NCI-H2171 (cell line): ENCODE results near the gene TLCD3A.
"Not testable (repeated sequence)": the region's sequence is repeated elsewhere in the genome, so short reads cannot be mapped to it uniquely, and the experiment has no call there.

Experiments
- DNase-seq: peaks from one replicate; lab custom pipeline; 2025; lab: John Stamatoyannopoulos, UW

The TLCD3A gene

DNA sequence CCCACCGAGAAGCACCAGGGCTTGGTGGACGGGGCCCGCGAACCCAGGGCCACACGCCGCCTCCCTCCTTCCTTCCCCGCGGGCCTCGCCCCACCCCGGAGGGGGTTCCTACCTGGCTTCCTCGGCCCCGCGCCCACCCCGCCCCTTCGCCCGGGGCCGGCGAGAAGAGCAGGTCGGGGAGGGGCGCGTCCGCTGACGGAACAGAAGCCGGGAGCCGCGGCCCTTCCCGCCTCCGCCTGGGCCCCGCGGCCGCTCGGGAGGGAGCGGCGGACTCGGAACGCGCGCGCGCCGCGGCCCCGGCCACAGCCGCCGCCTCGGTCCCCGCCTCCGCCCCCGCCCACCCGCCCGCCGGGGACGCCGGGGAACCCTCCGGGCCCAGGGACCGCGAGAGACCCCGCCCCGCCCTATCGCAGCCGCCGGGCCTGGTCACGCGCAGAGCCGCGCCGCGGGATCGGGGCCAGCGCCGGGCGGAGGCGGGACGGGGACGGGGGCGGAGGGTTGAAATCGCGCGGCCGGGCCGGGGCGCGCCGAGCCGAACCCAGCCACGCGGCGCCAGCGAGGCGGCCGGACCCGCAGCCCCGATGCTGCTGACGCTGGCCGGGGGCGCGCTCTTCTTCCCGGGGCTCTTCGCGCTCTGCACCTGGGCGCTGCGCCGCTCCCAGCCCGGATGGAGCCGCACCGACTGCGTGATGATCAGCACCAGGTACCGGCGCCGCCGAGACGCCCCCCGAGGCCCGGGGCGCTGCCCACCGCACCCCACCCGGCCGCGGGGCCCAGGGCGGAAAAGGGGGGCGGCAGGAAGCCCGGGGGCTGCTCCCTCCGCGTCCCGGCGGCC lies at the start of gene TLCD3A:
Gene TLCD3A (plus strand): TSS at position 530 of the 835 bp plus-strand sequence. CDS start 52 bp downstream, at position 582.
- DNase-seq: peak; percentile 52

DNA sequence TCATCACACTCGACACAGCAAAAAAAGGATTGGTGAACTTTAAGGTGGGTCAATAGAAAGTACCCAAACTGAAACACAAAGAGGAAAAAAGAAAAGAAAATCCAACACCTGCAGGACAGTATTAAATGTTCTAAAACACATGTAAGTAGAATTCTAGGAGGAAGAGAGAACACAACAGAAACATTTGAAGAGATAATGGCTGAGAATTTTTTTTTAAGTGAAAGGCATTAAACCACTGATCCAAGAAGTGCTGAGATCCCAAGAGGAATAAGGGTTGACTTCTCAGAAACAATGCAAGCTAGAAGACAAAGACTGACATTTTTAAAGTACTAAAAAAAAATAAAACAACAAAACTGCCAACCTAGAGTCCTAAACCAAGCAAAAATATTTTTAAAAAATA lies 49.4 kb upstream of the TLCD3A start:
- no peak for DNase-seq

DNA sequence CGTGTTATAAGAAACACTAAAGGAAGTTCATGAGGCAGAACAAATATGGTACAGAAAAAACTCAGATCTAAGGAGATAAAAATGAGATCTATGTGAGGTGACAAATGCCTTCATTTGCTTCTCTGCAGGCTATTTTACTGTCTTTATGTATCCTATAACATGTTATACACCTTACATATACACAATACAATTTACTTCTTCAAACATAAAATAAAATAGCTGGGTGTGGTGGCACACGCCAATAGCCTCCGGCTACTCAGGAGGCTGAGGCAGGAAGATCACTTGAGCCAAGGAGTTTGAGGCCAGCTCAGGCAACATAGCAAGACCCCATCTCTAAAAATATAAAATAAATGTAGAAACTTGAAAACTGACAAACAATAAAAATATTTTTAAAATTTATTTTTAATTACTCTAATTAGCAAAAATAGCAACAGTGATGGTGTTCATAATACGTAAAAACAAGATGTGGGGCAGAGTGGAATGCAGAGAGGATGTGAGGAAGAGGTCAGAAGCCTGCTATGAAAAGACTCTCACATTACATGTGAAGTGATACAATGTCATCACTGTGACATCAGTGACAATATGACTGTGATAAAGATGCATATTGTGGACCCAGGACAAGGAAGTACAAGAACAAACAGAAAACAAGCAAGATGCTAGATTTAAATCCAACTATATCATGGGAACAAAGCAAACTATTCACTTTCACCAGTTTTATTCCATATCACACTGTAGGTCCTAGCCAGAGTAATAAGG lies 48.7 kb upstream of the TLCD3A start:
- no peak for DNase-seq

DNA sequence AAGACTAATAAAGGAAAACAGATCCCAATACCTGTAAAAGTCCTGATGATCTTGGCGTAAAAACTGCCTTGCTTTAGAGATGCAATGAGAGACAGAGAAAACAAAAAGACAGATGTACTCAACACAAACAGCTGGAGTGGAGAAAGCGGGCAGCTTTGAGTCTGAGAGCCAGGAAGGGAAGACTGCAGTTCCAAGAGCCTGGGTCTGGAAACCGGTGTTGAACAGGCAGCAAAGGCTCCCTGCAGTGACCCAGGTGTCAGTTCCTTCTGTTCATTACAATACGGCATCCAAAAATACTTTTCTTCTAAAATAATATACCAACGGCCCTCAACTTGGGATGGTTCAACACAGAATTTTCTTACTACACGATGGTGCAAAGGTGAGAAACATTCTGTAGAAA lies 47.4 kb upstream of the TLCD3A start:
- no peak for DNase-seq

DNA sequence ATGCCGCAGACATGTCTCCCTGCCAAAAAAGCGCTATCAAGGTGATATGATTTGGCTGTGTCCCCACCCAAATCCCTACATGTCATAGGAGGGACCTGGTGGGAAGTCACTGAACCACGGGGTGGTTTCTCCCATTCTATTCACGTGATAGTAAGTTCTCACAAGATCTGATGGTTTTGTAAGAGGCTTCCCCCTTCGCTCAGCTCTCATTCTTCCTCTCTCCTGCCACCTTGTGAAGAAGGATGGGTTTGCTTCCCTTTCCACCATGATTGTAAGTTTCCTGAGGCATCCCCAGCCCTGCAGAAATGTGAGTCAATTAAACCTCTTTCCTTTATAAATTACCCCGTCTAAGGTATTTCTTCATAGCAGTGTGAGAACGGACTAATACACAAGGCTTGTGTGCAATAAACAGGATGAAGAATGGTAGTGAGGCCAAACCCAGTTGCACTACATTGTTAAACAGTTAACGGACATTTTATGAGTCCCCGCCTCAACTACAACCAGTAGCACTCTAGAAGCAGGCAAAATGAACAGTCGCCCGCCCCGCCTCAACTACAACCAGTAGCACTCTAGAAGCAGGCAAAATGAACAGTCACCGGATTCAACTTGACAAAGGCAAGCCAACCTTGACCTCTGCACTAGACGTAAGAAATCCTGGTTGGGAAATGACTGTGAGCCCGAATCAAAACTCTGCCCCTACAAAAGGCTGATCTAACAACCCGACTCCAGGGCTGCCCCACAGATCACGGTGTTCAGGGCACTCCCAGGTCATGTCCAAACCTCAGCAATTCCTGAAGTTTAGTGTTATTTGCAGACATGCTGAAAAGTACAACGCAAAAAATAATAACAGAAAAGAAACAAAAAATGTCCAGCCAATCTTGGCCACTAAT lies 44.1 kb upstream of the TLCD3A start:
- no peak for DNase-seq

DNA sequence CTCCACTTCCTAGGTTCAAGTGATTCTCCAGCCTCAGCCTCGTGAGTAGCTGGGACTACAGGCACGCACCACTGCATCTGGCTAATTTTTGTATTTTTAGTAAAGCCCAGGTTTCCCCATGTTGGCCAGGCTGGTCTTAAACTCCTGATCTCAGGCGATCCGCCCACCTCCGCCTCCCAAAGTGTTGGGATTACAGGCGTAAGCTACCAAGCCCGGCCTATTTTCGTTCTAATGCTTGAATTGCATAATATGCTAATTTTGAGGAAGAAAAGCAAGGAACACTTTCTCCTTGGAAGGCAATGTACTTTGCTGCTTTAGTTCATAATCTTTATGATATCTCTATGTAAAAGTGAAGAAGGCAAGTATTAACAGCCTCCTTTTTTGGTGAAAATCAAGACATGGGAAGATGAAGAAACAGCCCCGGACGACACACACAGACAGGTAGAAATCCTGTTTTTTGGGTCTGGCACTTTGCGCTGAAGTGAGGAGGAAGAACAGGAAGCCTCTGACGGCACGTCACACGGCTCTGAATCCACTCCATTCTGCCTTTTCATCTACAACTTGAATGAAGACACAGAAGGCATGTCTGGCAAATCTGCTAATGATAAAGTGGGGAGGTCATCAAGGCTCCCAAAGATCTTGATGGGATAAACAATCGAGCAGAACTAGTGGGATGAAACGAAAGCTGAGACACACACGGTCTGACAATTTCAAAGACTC lies 42.7 kb upstream of the TLCD3A start:
- DNase-seq: no peak

DNA sequence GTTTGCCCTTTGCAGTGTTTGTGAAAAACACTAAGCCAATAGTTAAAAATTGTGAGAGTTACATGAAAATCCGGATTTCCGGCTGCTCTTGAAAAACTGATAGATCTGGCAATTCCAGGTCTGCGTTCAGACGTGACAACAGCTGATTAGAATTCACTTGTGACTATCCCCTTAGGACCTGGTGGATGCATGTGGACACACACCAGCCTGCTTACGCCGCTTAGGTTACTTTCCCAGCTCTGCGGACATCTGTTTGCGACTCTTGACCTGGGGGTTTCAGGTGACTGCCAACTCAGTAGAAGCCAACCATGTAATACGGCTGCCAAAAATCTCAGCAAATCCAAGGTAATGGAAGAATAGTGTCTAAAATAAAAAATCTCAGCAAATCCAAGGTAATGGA lies 42.0 kb upstream of the TLCD3A start:
- no peak for DNase-seq

DNA sequence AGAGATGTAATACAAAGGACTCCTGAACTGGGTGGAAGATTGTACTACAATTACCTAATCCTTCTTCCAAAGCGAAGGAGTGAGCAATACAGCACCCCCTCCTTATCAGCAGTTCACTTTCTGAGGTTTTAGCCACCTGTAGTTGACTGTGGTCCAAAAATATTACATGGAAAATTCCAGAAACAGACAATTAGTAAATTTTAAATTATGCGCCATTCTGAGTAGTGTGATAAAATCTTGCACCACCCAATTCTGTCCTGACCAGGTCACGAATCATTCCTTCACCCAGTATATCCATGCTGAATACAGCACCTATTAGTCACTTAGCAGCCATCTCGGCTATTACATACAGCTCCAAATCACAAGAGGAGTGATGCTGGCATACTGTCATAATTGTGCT lies 41.0 kb upstream of the TLCD3A start:
- no peak for DNase-seq

DNA sequence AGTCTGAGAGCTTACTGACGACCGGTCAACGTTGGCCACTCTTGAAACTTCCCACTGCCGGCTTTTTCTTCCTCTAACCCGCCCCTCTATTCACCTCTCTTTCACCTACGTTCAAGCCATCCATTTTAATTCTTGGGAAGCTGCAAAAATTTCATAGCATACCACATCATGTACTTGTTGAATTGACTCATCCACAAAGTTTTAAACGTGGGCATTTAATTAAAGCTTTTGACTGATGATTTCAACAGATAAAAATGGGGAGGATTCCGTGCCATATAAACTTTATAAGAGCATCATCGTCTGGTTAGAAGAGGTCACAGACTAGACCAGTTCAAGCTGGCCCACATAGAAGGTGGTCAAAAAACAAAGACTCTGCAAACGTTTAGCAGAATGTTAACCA lies 40.3 kb upstream of the TLCD3A start:
- no peak for DNase-seq

DNA sequence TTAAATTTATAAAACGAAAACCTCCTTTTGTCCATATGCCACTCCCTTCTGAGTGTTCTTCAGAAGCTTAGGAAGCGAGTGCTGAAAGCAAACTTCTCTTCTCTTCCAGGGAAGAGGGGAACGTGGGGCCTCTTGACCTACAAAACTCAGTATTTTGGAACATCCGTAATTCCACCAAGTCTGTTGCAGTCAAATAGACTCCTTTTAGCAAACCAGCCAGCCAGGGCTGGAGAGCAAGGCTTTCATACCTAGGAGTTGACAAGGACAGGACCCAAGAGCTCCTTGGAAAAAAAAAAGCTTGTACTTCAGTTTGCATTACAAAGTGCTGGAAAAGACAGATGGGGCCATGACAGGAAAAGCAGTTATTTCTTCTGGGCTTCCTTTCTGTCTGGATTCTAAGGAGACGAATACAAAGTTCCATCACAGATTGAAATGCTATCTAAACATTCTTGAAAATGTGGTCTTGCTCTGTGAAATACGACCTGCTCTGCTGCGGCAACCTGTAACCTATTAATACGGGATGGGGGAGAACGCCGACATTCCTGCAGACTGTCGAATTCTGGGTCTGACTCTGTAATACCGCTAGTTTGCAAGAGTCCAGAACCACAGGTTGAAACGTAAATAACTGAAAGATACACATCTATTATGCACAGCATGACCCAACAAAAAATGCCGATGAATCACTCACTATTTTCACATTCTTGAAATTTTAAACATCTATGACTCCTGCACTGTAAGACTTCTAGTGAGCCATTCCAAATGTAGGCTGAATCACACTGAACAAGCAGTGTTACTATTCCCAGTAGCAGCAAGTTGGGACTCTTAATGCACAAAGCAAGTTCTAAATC lies 38.4 kb upstream of the TLCD3A start:
- no peak for DNase-seq

DNA sequence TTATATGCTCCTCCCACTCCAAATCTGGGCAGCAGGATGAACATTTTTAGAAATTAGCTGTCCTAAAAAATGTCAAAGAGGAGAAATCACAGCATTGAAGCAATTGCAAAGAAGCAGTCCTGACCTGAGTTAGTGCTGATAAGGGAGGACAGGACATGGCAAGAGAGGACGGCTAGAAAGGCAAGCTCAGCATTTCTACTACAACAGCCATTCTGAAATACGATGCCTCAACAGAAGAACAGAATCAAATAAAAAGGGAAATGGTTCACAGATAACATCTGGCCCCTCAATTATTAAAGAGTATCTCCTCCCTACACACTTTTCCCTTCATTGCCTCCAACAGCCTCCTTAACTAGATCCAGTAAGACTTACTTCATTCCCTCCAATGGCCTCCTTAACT lies 36.0 kb upstream of the TLCD3A start:
- DNase-seq: no peak

DNA sequence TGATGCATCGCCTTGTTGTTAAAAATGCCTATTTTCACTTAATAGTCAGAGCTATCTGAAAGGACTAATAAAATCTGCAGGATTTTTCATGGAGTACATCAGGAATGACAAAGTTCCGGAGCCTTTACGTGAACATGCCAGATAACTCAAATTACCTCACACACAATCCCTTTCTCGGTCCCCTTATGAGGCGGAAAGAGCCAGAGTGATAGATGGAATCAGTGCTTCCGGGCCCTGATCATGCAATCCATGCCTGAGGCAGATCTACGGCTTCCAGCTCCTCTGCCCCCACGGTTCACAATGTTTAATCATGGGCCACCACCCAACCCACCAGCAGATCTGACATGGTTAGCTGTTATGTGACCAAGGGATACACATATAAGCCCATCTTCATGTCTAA lies 34.7 kb upstream of the TLCD3A start:
- no peak for DNase-seq

DNA sequence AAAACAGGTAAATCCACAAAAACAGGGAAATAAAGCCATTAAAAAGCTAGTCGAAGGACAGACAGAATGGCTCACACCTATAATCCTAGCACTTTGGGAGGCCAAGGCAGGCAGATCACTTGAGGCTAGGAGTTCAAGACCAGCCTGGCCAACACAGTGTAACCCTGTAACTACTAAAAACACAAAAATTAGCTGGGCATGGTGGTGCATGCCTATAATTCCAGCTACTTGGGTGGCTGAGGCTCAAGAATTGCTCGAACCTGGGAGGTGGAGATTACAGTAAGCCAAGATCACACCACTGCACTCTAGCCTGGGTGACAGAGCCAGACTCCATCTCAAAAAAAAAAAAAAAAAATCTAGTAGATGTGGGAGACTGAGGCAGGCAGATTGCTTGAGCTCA lies 34.3 kb upstream of the TLCD3A start:
- not testable (repeated sequence) for DNase-seq

DNA sequence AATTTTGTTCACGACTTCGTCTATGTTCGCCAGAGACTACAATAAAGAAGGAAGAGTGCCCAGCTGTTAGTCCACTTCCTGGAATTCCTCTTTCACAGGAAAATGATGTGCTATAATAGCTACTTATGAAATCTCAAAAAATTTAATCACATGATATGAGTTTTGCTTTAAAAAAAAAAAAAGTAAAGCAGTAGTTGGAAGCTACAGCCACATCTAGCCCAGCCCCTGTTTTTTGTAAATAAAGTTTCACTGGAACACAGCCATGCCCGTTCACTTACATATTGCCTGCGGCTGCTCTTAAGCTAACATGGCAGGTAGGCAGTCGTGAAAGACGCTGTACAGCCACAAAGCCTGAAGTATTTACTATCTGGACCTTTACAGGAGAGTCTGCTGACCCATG lies 33.1 kb upstream of the TLCD3A start:
- no peak for DNase-seq

DNA sequence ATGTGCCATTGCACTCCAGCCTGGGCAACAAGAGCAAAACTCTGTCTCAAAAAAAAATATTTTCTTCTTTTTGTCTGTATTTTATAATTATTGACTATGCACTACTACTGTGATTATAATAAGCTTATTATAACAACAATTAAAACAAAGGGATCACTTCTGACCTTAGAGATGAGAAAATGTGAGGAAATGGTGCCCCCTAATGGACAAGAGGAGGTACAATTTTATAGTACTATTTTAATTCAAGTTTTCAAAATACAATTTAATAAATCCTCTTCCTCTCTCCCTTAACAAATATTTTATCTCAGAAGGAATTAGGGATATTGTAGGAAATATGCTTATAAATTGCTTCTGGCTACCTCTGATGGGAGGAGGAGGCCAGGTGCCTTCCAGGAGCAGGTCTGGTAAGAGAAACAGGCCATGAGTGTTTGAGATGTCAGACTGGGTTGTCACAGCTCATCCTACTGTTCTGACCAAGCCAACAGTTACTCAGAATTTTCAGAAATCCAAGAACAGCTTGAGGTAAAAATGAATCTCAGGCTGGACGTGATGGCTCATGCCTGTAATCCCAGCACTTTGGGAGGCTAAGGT lies 31.8 kb upstream of the TLCD3A start:
- DNase-seq: no peak

DNA sequence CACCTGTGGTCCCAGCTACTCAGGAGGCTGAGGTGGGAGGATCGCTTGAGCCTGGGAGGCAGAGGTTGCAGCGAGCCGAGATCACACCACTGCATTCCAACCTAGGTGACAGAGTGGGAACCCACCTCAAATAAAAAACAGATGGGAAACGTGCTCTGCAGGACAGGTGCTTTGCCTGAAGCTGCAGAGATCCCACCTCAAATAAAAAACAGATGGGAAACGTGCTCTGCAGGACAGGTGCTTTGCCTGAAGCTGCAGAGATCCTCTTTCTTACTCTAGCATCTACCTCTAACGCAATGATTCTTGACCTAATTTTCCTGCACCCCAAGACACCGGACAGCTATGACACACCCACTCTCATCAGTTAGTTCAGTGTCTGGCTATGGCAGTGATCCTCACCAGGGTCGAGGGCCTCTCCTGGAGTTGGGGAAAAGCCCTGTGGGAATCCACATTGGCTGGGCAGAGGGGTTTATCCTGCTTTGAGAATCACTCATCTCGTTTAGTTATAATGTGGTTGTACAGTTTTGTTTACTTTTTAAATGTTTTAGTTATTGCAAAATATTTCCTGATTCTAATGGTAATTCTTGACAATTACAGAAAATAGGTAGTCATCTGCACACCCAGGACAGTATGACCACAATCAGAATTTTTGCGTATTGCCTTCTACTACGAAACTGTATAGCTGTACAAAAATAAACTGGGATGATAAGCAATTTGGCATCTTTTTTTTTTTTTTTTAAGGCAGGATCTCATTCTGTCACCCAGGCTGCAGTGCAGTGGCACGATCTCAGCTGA lies 29.1 kb upstream of the TLCD3A start:
- DNase-seq: no peak

DNA sequence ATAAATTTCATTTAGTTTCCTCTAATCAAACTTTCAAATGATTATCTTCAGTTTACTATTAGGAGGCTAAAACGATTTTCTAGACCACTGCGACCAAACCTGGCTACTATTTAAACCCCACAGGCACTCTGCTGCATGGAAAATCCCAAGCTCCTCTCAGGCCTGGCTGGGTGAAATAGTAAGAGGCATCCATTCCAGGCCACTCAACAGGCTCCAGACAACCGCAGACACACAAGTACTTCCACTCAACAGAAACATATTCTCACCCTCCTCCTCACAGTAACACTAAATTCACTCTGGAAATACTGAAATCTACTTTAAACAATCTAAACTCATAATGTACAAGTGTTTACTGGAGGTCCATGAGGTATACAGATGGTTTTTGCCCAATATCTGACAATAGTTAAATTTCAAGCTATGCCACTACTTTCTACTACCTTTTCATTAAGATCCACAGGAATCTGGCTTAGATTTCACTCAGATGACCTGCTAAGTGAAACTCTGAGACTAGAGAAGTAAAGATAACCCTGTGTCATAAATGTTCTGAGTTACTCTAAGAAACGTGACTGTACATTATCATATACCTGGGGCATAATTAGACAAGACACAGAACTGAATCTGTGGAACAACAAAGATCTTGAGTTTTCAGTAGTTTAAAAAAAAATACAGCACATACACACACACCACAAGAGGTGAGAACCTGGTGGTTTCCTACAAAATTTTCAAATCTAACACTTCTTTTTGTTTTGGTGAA lies 28.1 kb upstream of the TLCD3A start:
- DNase-seq: no peak

DNA sequence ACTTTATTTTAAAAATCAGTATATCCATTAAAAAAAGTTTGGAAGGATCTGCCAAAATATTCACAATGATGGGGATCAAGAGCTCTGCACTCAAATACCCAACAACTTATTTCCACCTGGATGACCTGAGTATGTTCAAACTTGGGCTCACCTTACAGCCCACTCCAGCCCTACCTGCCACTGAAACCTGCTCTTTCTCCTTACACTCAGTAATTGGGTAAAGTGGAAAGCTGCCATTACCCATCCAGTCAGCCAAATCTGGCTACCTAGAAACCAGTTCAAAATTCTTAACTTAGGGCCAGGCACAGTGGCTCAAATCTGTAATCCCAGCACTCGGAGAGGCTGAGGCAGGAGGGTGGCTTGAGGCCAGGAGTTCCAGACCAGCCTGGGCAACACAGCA lies 27.4 kb upstream of the TLCD3A start:
- DNase-seq: no peak

DNA sequence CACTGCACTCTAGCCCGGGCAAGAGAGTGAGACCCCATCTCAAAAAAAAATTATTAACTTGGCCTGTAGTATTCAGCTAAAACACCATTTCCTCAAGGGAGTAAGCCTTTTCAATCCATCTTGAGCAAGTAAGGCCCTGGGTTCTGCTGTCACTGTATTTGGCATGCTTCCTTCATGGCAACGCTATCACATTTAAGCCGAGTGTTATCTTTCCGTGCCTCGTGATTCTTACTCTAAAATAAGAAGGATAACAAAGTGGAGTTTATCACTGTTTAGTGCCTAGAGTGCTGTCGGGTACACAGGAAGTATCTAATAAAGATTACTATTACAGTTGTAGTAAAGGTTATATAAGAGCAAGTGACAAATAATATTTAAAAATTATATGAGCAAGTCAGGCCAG lies 26.5 kb upstream of the TLCD3A start:
- no peak for DNase-seq
